ENCODE measurements around the gene CDK19.

DNA sequence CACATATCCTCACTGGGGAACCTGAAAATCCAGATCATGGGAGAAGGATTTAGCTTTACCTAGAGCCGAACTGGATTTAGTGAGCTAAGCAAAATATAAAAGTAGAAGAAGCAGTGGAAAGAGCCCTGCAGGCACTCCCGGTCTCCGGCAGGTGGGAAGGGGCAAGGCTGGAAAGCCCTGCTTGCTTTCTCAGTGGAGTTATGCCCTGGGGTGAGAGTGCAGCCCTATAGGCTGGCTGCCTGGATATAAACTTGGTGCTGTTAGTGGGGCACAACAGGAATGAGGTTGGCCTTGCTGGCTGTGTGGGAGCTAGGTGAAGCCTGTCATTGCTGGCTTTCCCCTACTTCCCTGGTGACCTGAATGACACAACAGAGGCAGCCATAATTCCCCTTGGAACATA lies 122.0 kb downstream of the CDK19 start:
- TF ChIP-seq, protein P1, sequence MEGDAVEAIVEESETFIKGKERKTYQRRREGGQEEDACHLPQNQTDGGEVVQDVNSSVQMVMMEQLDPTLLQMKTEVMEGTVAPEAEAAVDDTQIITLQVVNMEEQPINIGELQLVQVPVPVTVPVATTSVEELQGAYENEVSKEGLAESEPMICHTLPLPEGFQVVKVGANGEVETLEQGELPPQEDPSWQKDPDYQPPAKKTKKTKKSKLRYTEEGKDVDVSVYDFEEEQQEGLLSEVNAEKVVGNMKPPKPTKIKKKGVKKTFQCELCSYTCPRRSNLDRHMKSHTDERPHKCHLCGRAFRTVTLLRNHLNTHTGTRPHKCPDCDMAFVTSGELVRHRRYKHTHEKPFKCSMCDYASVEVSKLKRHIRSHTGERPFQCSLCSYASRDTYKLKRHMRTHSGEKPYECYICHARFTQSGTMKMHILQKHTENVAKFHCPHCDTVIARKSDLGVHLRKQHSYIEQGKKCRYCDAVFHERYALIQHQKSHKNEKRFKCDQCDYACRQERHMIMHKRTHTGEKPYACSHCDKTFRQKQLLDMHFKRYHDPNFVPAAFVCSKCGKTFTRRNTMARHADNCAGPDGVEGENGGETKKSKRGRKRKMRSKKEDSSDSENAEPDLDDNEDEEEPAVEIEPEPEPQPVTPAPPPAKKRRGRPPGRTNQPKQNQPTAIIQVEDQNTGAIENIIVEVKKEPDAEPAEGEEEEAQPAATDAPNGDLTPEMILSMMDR (IDR thresholded peaks at IDR 0.05 in 4 of 5, conservative IDR thresholded peaks at IDR 0.05 in 1 of 5): no peak
- no peak for TF ChIP-seq POLR2A (IDR thresholded peaks at IDR 0.05)
